HCT116 (cell line): ENCODE results near the gene TMEM135. TPM values are rescaled to one million over a fixed set of nuclear protein-coding genes. Genes with fewer than 3 reads are reported as not detected.

Source experiments
- ATAC-seq: fragments of 200-7000 bp; cut with Tn5 transposase; 2 replicates; pipeline ENCODE4 v1.9.1; 2020; ENCODE audit warnings: mild to moderate bottlenecking, moderate library complexity
- BruUV-seq: library from RNA; stranded (reverse); fragments of 400-500 nt; replicated peaks from 2 replicates; lab custom pipeline; 2021; lab: Mats Ljungman, UMichigan
- CTCF ChIA-PET: fragments of 300-600 bp; sonication (Branson Sonifier 250); formaldehyde crosslinking; loops from one replicate; lab custom pipeline; 2021; ENCODE audit warnings: antibody characterized with exemption; lab: Charles Lee
- POLR2A ChIA-PET: fragments of 300-600, 350-600 bp; sonication (Branson Sonifier 250); formaldehyde crosslinking; loops from one replicate; lab custom pipeline; 2021; ENCODE audit warnings: antibody characterized with exemption; lab: Charles Lee
- RAD21 ChIA-PET, 2 experiments: fragments of 300-600 bp; sonication (Branson Sonifier 250); formaldehyde crosslinking; loops; one replicate each; lab custom pipeline; 2023; ENCODE audit warnings: low total read pairs in 2 of 2; ENCODE audit not compliant: uncharacterized antibody in 2 of 2, unreplicated experiment in 2 of 2, low non-redundant PET in 1 of 2; lab: Charles Lee
- DNase-seq: peaks from one replicate; pipeline ENCODE4 v3.0.0-alpha.2; 2010; ENCODE audit warnings: low read depth, low spot score
- H2AFZ ChIP-seq: fragments of 200-600 bp; shearing (Covaris generic), sonication (generic); 2 replicates; pipeline ENCODE4 v1.6.1; 2017; ENCODE audit warnings: low read depth, mixed run types, mixed read lengths, antibody characterized with exemption, low read length; ENCODE audit not compliant: poor library complexity, severe bottlenecking
- H3K27ac ChIP-seq: 2 replicates; pipeline ENCODE4 v1.5.1; 2012; ENCODE audit warnings: low read depth, low read length
- H3K27me3 ChIP-seq: fragments of 200-600 bp; sonication (generic); 2 replicates; pipeline ENCODE4 v1.6.1; 2016; ENCODE audit warnings: mixed run types, low read length, mixed read lengths; ENCODE audit not compliant: insufficient read depth
- H3K36me3 ChIP-seq, 2 experiments: fragments of 200-500 bp in 1 of 2; fragments of 200-600 bp in 1 of 2; sonication (Bioruptor generic) in 1 of 2; sonication (generic) in 1 of 2; 2 replicates each; pipeline versions ENCODE4 v1.5.1 to v1.6.1; 2014 to 2016; ENCODE audit warnings: low read length in 2 of 2, inconsistent platforms in 1 of 2, mixed read lengths in 1 of 2, mixed run types in 1 of 2; ENCODE audit not compliant: insufficient read depth in 2 of 2, control insufficient read depth in 1 of 2
- H3K4me1 ChIP-seq, 2 experiments: fragments of 200-600 bp in 1 of 2; sonication (generic) in 1 of 2; 2 replicates each; pipeline versions ENCODE4 v1.5.1 to v1.6.1; 2012 to 2017; ENCODE audit warnings: low read length in 2 of 2, inconsistent platforms in 1 of 2, mild to moderate bottlenecking in 1 of 2, mixed read lengths in 1 of 2, mixed run types in 1 of 2, moderate library complexity in 1 of 2; ENCODE audit not compliant: insufficient read depth in 2 of 2, control insufficient read depth in 1 of 2
- H3K4me2 ChIP-seq: fragments of 200-600 bp; sonication (generic); 2 replicates; pipeline ENCODE4 v1.6.1; 2017; ENCODE audit warnings: mixed run types, low read length, mixed read lengths
- H3K4me3 ChIP-seq, 2 experiments: fragments of 200-600 bp in 1 of 2; sonication (generic) in 1 of 2; replicated peaks in 1 of 2; 2 replicates each; pipeline ENCODE4 v1.5.1; 2011 to 2016; ENCODE audit warnings: low read length in 2 of 2, control low read depth in 1 of 2, low read depth in 1 of 2, mild to moderate bottlenecking in 1 of 2, mixed read lengths in 1 of 2, mixed run types in 1 of 2
- H3K79me2 ChIP-seq: fragments of 200-600 bp; sonication (generic); 2 replicates; pipeline ENCODE4 v1.6.1; 2017; ENCODE audit warnings: mild to moderate bottlenecking, mixed run types, low read length, moderate library complexity, mixed read lengths; ENCODE audit not compliant: insufficient read depth
- H3K9ac ChIP-seq: fragments of 200-600 bp; sonication (generic); 2 replicates; pipeline ENCODE4 v1.6.1; 2016; ENCODE audit warnings: low read length, mixed read lengths
- H3K9me2 ChIP-seq: fragments of 200-600 bp; sonication (generic), shearing (Covaris generic); 2 replicates; pipeline ENCODE4 v1.6.1; 2017; ENCODE audit warnings: mixed run types, mild to moderate bottlenecking, moderate library complexity; ENCODE audit not compliant: insufficient read depth
- H3K9me3 ChIP-seq, 2 experiments: fragments of 200-500 bp in 1 of 2; fragments of 200-600 bp in 1 of 2; sonication (Bioruptor generic) in 1 of 2; sonication (generic) in 1 of 2; 2 replicates each; pipeline ENCODE4 v1.6.1; 2014 to 2017; ENCODE audit warnings: low read length in 2 of 2, mixed read lengths in 2 of 2, inconsistent platforms in 1 of 2, low read depth in 1 of 2, mild to moderate bottlenecking in 1 of 2, mixed run types in 1 of 2, moderate library complexity in 1 of 2; ENCODE audit not compliant: control insufficient read depth in 1 of 2, insufficient read depth in 1 of 2
- H4K20me1 ChIP-seq: fragments of 200-600 bp; sonication (generic), shearing (Covaris generic); 2 replicates; pipeline ENCODE4 v1.6.1; 2017; ENCODE audit warnings: mixed run types, mild to moderate bottlenecking, moderate library complexity; ENCODE audit not compliant: insufficient read depth
- FOSL1 ChIP-seq: IDR thresholded peaks from 2 replicates; pipeline ENCODE4 v1.6.1; 2012; ENCODE audit warnings: low read depth
- POLR2AphosphoS5 ChIP-seq: IDR thresholded peaks from 2 replicates; pipeline ENCODE4 v1.6.1; 2011; ENCODE audit warnings: mild to moderate bottlenecking, low read depth, low read length, moderate library complexity
- RAD21 ChIP-seq: IDR thresholded peaks from 2 replicates; pipeline ENCODE4 v1.6.1; 2012; ENCODE audit warnings: low read depth, mild to moderate bottlenecking
- TCF7L2 ChIP-seq: IDR thresholded peaks from 2 replicates; pipeline ENCODE4 v1.7.0; 2011; ENCODE audit warnings: borderline replicate concordance, inconsistent platforms; ENCODE audit not compliant: insufficient read depth, insufficient read length; ENCODE audit errors: extremely low read depth
- intact Hi-C: fragments of 100-400 bp; cut with micrococcal nuclease; formaldehyde crosslinking; loops from 2 replicates; pipeline ENCODE4 v1.10.0; 2022
- total RNA-seq: library from RNA; stranded (reverse); gene quantifications from one replicate; pipeline ENCODE4 v1.2.1, GENCODE V29; 2021; ENCODE audit not compliant: unreplicated experiment
- TF ChIP-seq, protein P1 (sequence below): IDR thresholded peaks from 2 replicates; pipeline ENCODE4 v1.6.1; 2011; ENCODE audit warnings: mild to moderate bottlenecking, low read length, moderate library complexity; ENCODE audit not compliant: insufficient replicate concordance; ENCODE audit errors: extremely low read depth
- TF ChIP-seq, protein P2 (sequence below): IDR thresholded peaks from 2 replicates; pipeline ENCODE4 v1.6.1; 2012; ENCODE audit warnings: low read depth
- TF ChIP-seq, protein P3 (sequence below): IDR thresholded peaks from 2 replicates; pipeline ENCODE4 v1.6.1; 2012

Gene TMEM135
- total RNA-seq, 1 experiment from 2014 or later = 50.6 TPM

DNA sequence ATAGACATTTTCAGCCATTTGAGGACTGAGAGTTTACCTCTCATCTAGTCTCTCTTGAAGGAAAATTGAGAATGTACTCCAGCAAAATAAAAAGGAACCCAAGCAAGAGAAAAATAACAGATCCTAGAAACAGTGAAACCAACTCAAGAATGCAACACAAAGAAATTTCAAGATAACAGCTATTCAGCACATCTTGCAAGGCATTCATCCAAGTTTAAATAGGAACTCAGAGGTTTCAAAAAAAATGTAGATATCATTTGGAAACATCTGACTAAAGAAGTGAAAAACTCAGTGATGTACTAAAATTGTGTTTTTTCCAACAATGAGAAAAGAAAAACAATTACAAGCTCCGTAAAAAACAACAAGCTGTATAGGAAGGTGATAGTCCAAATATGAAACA, 76.4 kb downstream of the TMEM135 start:
- DNase-seq = no peak
- Histone ChIP-seq H3K9ac (no peak overlapping the region), H3K4me3 (no peak overlapping the region), H3K79me2 (no peaks in the 10 kb centered on the region), H3K9me3 (no peaks in the 10 kb centered on the region), H4K20me1 (no peaks in the 10 kb centered on the region), H3K27ac (no peak overlapping the region), H3K9me2 (no peaks in the 10 kb centered on the region), H3K4me1 (no peaks in the 10 kb centered on the region), H3K4me2 (no peak overlapping the region), H2AFZ (no peak overlapping the region), H3K36me3 (no peaks in the 10 kb centered on the region), H3K27me3 (no peaks in the 10 kb centered on the region)
- CTCF ChIA-PET = interaction anchor here (1.4 kb wide), 1 partner anchor 17 kb away, joined by 7 read pairs; no protein-coding TSS in a partner anchor
- ATAC-seq = no peak
- intact Hi-C loops = no loop called here
- TF ChIP-seq, protein P1, sequence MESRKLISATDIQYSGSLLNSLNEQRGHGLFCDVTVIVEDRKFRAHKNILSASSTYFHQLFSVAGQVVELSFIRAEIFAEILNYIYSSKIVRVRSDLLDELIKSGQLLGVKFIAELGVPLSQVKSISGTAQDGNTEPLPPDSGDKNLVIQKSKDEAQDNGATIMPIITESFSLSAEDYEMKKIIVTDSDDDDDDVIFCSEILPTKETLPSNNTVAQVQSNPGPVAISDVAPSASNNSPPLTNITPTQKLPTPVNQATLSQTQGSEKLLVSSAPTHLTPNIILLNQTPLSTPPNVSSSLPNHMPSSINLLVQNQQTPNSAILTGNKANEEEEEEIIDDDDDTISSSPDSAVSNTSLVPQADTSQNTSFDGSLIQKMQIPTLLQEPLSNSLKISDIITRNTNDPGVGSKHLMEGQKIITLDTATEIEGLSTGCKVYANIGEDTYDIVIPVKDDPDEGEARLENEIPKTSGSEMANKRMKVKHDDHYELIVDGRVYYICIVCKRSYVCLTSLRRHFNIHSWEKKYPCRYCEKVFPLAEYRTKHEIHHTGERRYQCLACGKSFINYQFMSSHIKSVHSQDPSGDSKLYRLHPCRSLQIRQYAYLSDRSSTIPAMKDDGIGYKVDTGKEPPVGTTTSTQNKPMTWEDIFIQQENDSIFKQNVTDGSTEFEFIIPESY = no peak
- TF ChIP-seq FOSL1 = no peak
- RAD21 ChIA-PET = no interaction called here
- BruUV-seq = no TSS peak
- POLR2A ChIA-PET = no interaction called here

DNA sequence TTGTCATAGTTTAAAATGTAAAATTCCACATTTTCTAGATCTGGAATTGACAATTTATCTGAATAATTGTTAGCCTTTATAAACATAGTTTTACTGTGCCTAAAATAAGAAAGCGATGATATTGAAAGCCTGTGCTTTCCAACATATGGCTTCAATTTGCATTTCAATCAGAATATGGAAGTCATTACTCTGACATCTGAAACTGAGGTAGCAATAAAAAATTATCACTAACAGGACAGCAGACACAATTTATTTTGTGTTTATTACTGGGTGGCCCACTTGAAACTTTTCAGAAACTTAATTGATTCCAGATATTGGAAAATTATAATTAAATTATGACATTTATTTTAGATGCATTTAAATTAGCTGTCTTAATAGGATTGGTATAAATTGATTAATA, 78.5 kb downstream of the TMEM135 start:
- TF ChIP-seq TCF7L2 (no peak), POLR2AphosphoS5 (no peak), FOSL1 (no peak), RAD21 (no peak)
- TF ChIP-seq, protein P2, sequence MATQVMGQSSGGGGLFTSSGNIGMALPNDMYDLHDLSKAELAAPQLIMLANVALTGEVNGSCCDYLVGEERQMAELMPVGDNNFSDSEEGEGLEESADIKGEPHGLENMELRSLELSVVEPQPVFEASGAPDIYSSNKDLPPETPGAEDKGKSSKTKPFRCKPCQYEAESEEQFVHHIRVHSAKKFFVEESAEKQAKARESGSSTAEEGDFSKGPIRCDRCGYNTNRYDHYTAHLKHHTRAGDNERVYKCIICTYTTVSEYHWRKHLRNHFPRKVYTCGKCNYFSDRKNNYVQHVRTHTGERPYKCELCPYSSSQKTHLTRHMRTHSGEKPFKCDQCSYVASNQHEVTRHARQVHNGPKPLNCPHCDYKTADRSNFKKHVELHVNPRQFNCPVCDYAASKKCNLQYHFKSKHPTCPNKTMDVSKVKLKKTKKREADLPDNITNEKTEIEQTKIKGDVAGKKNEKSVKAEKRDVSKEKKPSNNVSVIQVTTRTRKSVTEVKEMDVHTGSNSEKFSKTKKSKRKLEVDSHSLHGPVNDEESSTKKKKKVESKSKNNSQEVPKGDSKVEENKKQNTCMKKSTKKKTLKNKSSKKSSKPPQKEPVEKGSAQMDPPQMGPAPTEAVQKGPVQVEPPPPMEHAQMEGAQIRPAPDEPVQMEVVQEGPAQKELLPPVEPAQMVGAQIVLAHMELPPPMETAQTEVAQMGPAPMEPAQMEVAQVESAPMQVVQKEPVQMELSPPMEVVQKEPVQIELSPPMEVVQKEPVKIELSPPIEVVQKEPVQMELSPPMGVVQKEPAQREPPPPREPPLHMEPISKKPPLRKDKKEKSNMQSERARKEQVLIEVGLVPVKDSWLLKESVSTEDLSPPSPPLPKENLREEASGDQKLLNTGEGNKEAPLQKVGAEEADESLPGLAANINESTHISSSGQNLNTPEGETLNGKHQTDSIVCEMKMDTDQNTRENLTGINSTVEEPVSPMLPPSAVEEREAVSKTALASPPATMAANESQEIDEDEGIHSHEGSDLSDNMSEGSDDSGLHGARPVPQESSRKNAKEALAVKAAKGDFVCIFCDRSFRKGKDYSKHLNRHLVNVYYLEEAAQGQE = no peak
- TF ChIP-seq, protein P3, sequence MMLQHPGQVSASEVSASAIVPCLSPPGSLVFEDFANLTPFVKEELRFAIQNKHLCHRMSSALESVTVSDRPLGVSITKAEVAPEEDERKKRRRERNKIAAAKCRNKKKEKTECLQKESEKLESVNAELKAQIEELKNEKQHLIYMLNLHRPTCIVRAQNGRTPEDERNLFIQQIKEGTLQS = no peak
- TF ChIP-seq, all 23 proteins: peak for 0
- no peaks in the 10 kb centered on the region for H4K20me1 ChIP-seq
- H3K4me3 ChIP-seq = no peak overlapping the region
- ATAC-seq = no peak
- H3K9ac ChIP-seq = no peak overlapping the region
- H3K9me2 ChIP-seq = no peaks in the 10 kb centered on the region
- no peak overlapping the region for H3K4me2 ChIP-seq
- no peaks in the 10 kb centered on the region for H3K79me2 ChIP-seq
- DNase-seq = no peak
- no peaks in the 10 kb centered on the region for H3K9me3 ChIP-seq
- BruUV-seq = no TSS peak
- H3K4me1 ChIP-seq = no peaks in the 10 kb centered on the region
- H3K27me3 ChIP-seq = no peaks in the 10 kb centered on the region
- CTCF ChIA-PET = no interaction called here
- H3K27ac ChIP-seq = no peak overlapping the region
- no peaks in the 10 kb centered on the region for H3K36me3 ChIP-seq
- POLR2A ChIA-PET = no interaction called here
- intact Hi-C loops = no loop called here
- no peak overlapping the region for H2AFZ ChIP-seq
- RAD21 ChIA-PET = no interaction called here
